ENCODE measurements around the gene TLK1. TPM values are rescaled to one million over a fixed set of nuclear protein-coding genes. Genes with fewer than 3 reads are reported as not detected.

Gene TLK1
- total RNA-seq, 2 donors from 2014 or later: 69.5 to 82.8 TPM

DNA sequence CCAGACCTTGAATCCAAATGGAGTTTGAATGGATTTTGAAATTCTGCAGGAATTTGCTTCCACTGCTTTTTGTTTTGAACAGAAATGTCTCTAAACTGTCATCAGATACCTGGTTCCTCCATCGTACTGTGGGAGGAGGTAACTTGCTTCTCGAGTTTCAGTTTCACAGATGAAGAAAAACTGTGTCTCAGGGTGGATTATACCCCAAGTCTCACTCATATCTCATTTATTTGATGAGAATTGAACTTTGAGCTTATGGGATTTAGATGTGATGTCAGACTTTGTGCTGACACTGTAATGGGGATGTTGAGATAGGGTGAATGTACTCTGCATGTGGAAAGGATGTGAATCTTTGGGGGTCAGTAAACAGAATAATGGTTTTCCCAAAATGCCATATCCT is 124.2 kb downstream of the TLK1 start:
- no peak overlapping the region for H3K9ac ChIP-seq (ENCODE audit: low read depth in 2 of 2, low read length in 2 of 2)
- intact Hi-C loops (cut with DNase I): no loop called here
- no peak overlapping the region for H3K27ac ChIP-seq
- TF ChIP-seq, protein P1, sequence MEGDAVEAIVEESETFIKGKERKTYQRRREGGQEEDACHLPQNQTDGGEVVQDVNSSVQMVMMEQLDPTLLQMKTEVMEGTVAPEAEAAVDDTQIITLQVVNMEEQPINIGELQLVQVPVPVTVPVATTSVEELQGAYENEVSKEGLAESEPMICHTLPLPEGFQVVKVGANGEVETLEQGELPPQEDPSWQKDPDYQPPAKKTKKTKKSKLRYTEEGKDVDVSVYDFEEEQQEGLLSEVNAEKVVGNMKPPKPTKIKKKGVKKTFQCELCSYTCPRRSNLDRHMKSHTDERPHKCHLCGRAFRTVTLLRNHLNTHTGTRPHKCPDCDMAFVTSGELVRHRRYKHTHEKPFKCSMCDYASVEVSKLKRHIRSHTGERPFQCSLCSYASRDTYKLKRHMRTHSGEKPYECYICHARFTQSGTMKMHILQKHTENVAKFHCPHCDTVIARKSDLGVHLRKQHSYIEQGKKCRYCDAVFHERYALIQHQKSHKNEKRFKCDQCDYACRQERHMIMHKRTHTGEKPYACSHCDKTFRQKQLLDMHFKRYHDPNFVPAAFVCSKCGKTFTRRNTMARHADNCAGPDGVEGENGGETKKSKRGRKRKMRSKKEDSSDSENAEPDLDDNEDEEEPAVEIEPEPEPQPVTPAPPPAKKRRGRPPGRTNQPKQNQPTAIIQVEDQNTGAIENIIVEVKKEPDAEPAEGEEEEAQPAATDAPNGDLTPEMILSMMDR (IDR thresholded peaks at IDR 0.05): no peak
- no peaks in the 10 kb centered on the region for H3K27me3 ChIP-seq
- no peak overlapping the region for H3K4me3 ChIP-seq
- no peak for DNase-seq
- no peaks in the 10 kb centered on the region for H3K36me3 ChIP-seq
- no peaks in the 10 kb centered on the region for H3K4me1 ChIP-seq
- no peaks in the 10 kb centered on the region for H3K9me3 ChIP-seq

DNA sequence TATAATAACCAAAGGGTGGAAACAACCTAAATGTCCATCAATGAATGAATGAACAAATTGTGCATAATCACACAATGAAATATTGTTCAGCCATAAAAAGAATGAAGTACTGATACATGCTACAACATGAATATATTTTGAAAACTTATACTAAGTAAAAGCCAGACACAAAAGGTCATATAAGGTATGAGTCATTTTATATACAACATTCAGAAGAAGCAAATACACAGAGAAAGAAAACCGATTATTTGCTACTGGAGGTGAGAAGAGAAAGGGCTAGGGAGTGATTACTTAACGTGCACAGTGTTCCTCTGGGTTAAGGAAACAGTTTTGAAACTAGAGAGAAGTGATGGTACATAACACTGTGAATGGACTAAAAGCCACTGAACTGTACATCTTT is 126.4 kb downstream of the TLK1 start:
- TF ChIP-seq, protein P1 (IDR thresholded peaks at IDR 0.05): no peak
- H3K27me3 ChIP-seq: no peaks in the 10 kb centered on the region
- no peak overlapping the region for H3K4me3 ChIP-seq
- no peak overlapping the region for H3K27ac ChIP-seq
- no peak for DNase-seq
- H3K9me3 ChIP-seq: no peaks in the 10 kb centered on the region
- no peak overlapping the region for H3K9ac ChIP-seq (ENCODE audit: low read depth in 2 of 2, low read length in 2 of 2)
- no peaks in the 10 kb centered on the region for H3K36me3 ChIP-seq
- intact Hi-C loops (cut with DNase I): no loop called here
- no peaks in the 10 kb centered on the region for H3K4me1 ChIP-seq

DNA sequence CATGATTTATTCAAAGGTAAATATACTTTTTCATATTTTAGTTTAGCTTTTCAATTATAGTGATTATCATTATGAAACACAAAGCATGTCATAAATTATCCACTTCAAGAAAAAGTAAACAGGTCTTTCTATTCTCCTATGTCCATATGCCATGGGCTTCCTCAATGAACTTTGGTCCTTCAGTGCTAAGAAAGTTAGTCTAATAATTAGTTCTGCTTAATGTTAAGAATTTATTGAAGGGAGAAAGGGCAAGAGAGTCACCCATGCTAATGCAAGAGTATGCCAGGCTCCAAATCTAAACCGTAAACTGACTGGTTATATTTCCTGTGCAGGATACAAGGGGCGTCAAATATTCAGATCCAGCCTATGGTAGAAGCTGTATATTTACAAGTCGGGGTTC is 135.5 kb downstream of the TLK1 start:
- Histone ChIP-seq H3K36me3 (no peaks in the 10 kb centered on the region), H3K4me3 (no peak overlapping the region), H3K9me3 (no peaks in the 10 kb centered on the region), H3K27me3 (no peaks in the 10 kb centered on the region), H3K4me1 (no peaks in the 10 kb centered on the region), H3K9ac (ENCODE audit: low read depth in 2 of 2, low read length in 2 of 2) (no peak overlapping the region), H3K27ac (no peak overlapping the region)
- DNase-seq: no peak
- intact Hi-C loops (cut with DNase I): no loop called here
- TF ChIP-seq, protein P1 (IDR thresholded peaks at IDR 0.05): no peak

DNA sequence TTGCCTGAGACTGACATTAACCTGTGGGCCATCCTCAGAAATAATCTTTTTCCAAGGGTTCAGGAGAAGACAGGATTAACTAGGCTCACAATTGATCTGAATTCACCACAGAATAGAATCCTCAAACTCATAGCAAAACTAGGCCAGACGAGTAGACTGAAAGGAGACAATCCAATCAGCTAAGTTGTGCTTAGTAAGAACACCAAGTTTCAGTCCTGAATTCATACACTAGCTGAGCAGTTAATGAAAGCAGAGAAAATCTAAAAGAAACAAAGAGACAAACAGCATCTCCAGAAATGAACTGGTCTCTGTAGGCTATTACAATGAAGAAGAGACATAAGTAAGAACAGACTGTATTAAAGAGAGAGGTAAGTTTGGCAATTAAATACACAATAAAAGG is 142.2 kb downstream of the TLK1 start:
- no peak overlapping the region for H3K9ac ChIP-seq (ENCODE audit: low read depth in 2 of 2, low read length in 2 of 2)
- DNase-seq: no peak
- H3K9me3 ChIP-seq: no peaks in the 10 kb centered on the region
- H3K27me3 ChIP-seq: no peaks in the 10 kb centered on the region
- intact Hi-C loops (cut with DNase I): no loop called here
- TF ChIP-seq, protein P1 (IDR thresholded peaks at IDR 0.05): no peak
- H3K36me3 ChIP-seq: no peaks in the 10 kb centered on the region
- no peak overlapping the region for H3K4me3 ChIP-seq
- no peak overlapping the region for H3K27ac ChIP-seq
- H3K4me1 ChIP-seq: no peaks in the 10 kb centered on the region

DNA sequence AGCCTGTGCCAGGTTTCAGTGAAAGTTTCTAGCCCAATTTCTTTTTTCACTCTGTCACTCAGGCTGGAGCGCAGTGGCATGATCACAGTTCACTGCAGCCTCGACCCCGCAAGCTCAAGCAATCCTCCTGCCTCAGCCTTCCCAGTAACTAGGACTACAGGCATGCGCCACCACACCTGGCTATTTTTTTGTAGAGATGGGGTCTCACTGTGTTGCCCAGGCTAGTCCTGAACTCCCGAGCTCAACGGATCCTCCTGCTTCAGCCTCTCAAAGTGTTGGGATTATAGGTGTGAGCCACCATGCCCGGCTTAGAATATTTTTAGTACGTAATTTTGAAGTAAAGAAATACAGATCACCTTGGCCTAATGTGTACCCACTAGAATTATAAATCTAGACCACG is 144.6 kb downstream of the TLK1 start:
- Histone ChIP-seq H3K4me1 (no peaks in the 10 kb centered on the region), H3K9ac (ENCODE audit: low read depth in 2 of 2, low read length in 2 of 2) (no peak overlapping the region), H3K36me3 (no peaks in the 10 kb centered on the region), H3K9me3 (no peaks in the 10 kb centered on the region), H3K4me3 (no peak overlapping the region), H3K27me3 (no peaks in the 10 kb centered on the region), H3K27ac (no peak overlapping the region)
- no peak for DNase-seq
- TF ChIP-seq, protein P1 (IDR thresholded peaks at IDR 0.05): no peak
- intact Hi-C loops (cut with DNase I): no loop called here

DNA sequence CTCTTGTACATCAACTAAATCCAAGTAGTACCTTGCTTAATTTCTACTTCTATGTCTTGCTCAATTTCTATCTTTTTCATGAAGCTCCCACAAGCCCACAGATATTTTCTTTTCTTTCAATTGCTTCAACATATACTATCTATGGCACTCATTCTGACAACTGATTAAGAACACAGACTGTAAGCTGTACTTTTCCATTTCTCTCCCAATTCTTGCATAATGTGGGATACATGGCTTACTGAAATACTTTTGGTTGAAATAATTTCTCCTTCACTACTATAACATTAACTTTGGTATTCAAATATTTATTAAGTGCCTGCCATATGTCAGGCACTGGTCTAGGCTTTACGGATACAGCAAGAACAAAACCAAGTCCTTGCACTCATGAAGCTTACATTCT is 146.8 kb downstream of the TLK1 start:
- intact Hi-C loops (cut with DNase I): no loop called here
- H3K27me3 ChIP-seq: no peaks in the 10 kb centered on the region
- no peaks in the 10 kb centered on the region for H3K36me3 ChIP-seq
- TF ChIP-seq, protein P1 (IDR thresholded peaks at IDR 0.05): no peak
- no peak overlapping the region for H3K27ac ChIP-seq
- no peak overlapping the region for H3K4me3 ChIP-seq
- no peak for DNase-seq
- no peaks in the 10 kb centered on the region for H3K4me1 ChIP-seq
- H3K9ac ChIP-seq (ENCODE audit: low read depth in 2 of 2, low read length in 2 of 2): no peak overlapping the region
- H3K9me3 ChIP-seq: no peaks in the 10 kb centered on the region
